Breast epithelium (tissue), 4 donors: ENCODE results near the gene MTG1. TPM values are rescaled to one million over a fixed set of nuclear protein-coding genes. Genes with fewer than 3 reads are reported as not detected.
A peak's percentile ranks its signal among the peaks of the same experiment; 100 is the strongest.

ENCODE experiments used
- DNase-seq, 2 donors: peaks; one replicate each; pipeline ENCODE4 v3.0.0-alpha.2; 2019; ENCODE audit warnings: low spot score in 2 of 2
- H3K27ac ChIP-seq, 2 donors: fragments of 200-600 bp; sonication (generic) in 1 of 2; one replicate each; pipeline ENCODE4 v1.5.1; 2016 to 2019; ENCODE audit warnings: mild to moderate bottlenecking in 1 of 2
- H3K27me3 ChIP-seq, 2 donors: fragments of 200-600 bp; sonication (generic) in 1 of 2; one replicate each; pipeline versions ENCODE4 v1.5.1 to v1.6.0; 2017 to 2019; ENCODE audit warnings: control low read depth in 1 of 2, mild to moderate bottlenecking in 1 of 2
- H3K36me3 ChIP-seq: fragments of 200-600 bp; one replicate; pipeline ENCODE4 v1.5.1; 2019
- H3K4me1 ChIP-seq, 2 donors: fragments of 200-600 bp; sonication (generic); one replicate each; pipeline ENCODE4 v1.5.1; 2016 to 2019; ENCODE audit warnings: control low read depth in 1 of 2
- H3K4me3 ChIP-seq, 3 donors: fragments of 200-600 bp; sonication (generic); 1 replicate in 2 of 3; 2 replicates in 1 of 3; pipeline ENCODE4 v1.5.1; 2016 to 2019; ENCODE audit warnings: mild to moderate bottlenecking in 3 of 3, moderate library complexity in 2 of 3
- H3K9me3 ChIP-seq, 2 donors: fragments of 200-600 bp; sonication (generic) in 1 of 2; one replicate each; pipeline ENCODE4 v1.5.1; 2016 to 2019; ENCODE audit warnings: control low read depth in 1 of 2
- CTCF ChIP-seq, 3 donors: fragments of 450-650 bp; IDR thresholded peaks; one replicate each; pipeline ENCODE4 v1.5.1; 2016 to 2017; ENCODE audit warnings: antibody characterized with exemption in 3 of 3, mild to moderate bottlenecking in 3 of 3, moderate library complexity in 3 of 3
- POLR2A ChIP-seq: fragments of 450-650 bp; IDR thresholded peaks from one replicate; pipeline ENCODE4 v1.6.1; 2016; ENCODE audit warnings: antibody characterized with exemption, mild to moderate bottlenecking, moderate library complexity
- POLR2AphosphoS5 ChIP-seq, 3 donors: sonication (generic); formaldehyde crosslinking; IDR thresholded peaks; one replicate each; pipeline ENCODE4 v1.6.1; 2017; ENCODE audit warnings: antibody characterized with exemption in 3 of 3
- intact Hi-C: fragments of 100-400 bp; cut with DNase I; formaldehyde crosslinking; loops from one replicate; pipeline ENCODE4 v1.15.1; 2023; ENCODE audit warnings: low total_unique reads
- total RNA-seq, 3 donors: library from RNA; depleted of rRNA; stranded (reverse); fragments of >200 nt; gene quantifications; one replicate each; pipeline ENCODE4 v1.1.0, GENCODE V29; 2016

The MTG1 gene
- total RNA-seq, 3 donors from 2014 or later = 22.9 to 56.4 (median 37.0) TPM

GRCh38 chr10:133442967-133443924 is 49.3 kb downstream of the MTG1 start:
- no peaks in the 10 kb centered on the region for H3K27me3 ChIP-seq
- no peak overlapping the region for H3K4me3 ChIP-seq
- no peaks in the 10 kb centered on the region for H3K4me1 ChIP-seq
- H3K36me3 ChIP-seq = no peaks in the 10 kb centered on the region
- no peak overlapping the region for H3K27ac ChIP-seq
- H3K9me3 ChIP-seq = peaks cover 27 to 33% of the 10 kb centered on the region in 2 donors
- TF ChIP-seq POLR2AphosphoS5 (IDR thresholded peaks at IDR 0.05) (no peak), CTCF (IDR thresholded peaks at IDR 0.05) (no peak), POLR2A (no peak)
- DNase-seq = peak; percentile 11 to 33
- intact Hi-C loops = no loop called here

GRCh38 chr10:133444342-133445267 is 50.6 kb downstream of the MTG1 start:
- no peaks in the 10 kb centered on the region for H3K4me1 ChIP-seq
- intact Hi-C loops = no loop called here
- no peaks in the 10 kb centered on the region for H3K27me3 ChIP-seq

GRCh38 chr10:133445268-133445732 is 51.3 kb downstream of the MTG1 start:
- Histone ChIP-seq H3K27me3 (no peaks in the 10 kb centered on the region), H3K27ac (no peak overlapping the region), H3K36me3 (no peaks in the 10 kb centered on the region), H3K9me3 (peaks cover 36 to 40% of the 10 kb centered on the region in 2 donors), H3K4me3 (no peak overlapping the region), H3K4me1 (no peaks in the 10 kb centered on the region)
- DNase-seq = peak; percentile 11 to 48
- intact Hi-C loops = no loop called here
- TF ChIP-seq POLR2A = no peak
- no peak for TF ChIP-seq POLR2AphosphoS5 (IDR thresholded peaks at IDR 0.05)
- TF ChIP-seq CTCF (IDR thresholded peaks at IDR 0.05) = no peak

More at GRCh38 chr10:133444342-133445267, 50.6 kb downstream of the MTG1 start:
- Histone ChIP-seq H3K27ac (no peak overlapping the region), H3K9me3 (peaks cover 36 to 40% of the 10 kb centered on the region in 2 donors), H3K4me3 (no peak overlapping the region), H3K36me3 (no peaks in the 10 kb centered on the region)
- DNase-seq = peak in 1 of 2 donors; percentile 12
- TF ChIP-seq POLR2A (no peak), CTCF (IDR thresholded peaks at IDR 0.05) (no peak)

GRCh38 chr10:133445751-133446708 is 52.1 kb downstream of the MTG1 start:
- intact Hi-C loops = no loop called here
- no peak overlapping the region for H3K4me3 ChIP-seq
- no peak for DNase-seq

More at GRCh38 chr10:133445751-133446708, 52.1 kb downstream of the MTG1 start:
- H3K9me3 ChIP-seq = peaks cover 36 to 40% of the 10 kb centered on the region in 2 donors
- H3K27ac ChIP-seq = no peak overlapping the region
- H3K27me3 ChIP-seq = no peaks in the 10 kb centered on the region
- TF ChIP-seq POLR2A (no peak), POLR2AphosphoS5 (IDR thresholded peaks at IDR 0.05) (no peak), CTCF (IDR thresholded peaks at IDR 0.05) (no peak)
- H3K36me3 ChIP-seq = no peaks in the 10 kb centered on the region
- H3K4me1 ChIP-seq = no peaks in the 10 kb centered on the region
